ENCODE measurements around the gene PRKAG1.

PRKAG1 gene

GRCh38 chr12:48993787-48994186 is 24.8 kb downstream of the PRKAG1 start:
- Histone ChIP-seq H3K4me3 (ENCODE audit: low read length) (no peak overlapping the region), H3K79me2 (ENCODE audit: low read length) (no peaks in the 10 kb centered on the region), H3K27ac (ENCODE audit: low read length) (no peak overlapping the region), H3K9me3 (replicated peaks; ENCODE audit: insufficient read depth, low read length) (no peaks in the 10 kb centered on the region), H2AFZ (ENCODE audit: low read length) (no peak overlapping the region), H3K4me2 (ENCODE audit: low read depth, low read length) (no peak overlapping the region), H3K9me2 (replicated peaks; ENCODE audit: insufficient read depth, low read length) (no peaks in the 10 kb centered on the region), H4K20me1 (ENCODE audit: insufficient read depth, low read length) (no peaks in the 10 kb centered on the region), H3F3A (ENCODE audit: insufficient read depth, low read length) (peaks cover 8% of the 10 kb centered on the region; the same call in 1 of the 2 replicates), H3K9ac (ENCODE audit: low read length) (no peak overlapping the region), H3K36me3 (replicated peaks; ENCODE audit: insufficient read depth, low read length) (no peaks in the 10 kb centered on the region), H3K27me3 (replicated peaks; ENCODE audit: insufficient read depth, low read length) (peaks cover 25% of the 10 kb centered on the region), H3K4me1 (ENCODE audit: low read length) (no peaks in the 10 kb centered on the region)
- DNase-seq, result no peak
- TF ChIP-seq EZH2phosphoT487 (IDR thresholded peaks at IDR 0.05; ENCODE audit: low read length) (no peak), EZH2 (optimal IDR thresholded peaks at IDR 0.05; ENCODE audit: low read depth, low read length) (no peak)
- TF ChIP-seq, protein P1, sequence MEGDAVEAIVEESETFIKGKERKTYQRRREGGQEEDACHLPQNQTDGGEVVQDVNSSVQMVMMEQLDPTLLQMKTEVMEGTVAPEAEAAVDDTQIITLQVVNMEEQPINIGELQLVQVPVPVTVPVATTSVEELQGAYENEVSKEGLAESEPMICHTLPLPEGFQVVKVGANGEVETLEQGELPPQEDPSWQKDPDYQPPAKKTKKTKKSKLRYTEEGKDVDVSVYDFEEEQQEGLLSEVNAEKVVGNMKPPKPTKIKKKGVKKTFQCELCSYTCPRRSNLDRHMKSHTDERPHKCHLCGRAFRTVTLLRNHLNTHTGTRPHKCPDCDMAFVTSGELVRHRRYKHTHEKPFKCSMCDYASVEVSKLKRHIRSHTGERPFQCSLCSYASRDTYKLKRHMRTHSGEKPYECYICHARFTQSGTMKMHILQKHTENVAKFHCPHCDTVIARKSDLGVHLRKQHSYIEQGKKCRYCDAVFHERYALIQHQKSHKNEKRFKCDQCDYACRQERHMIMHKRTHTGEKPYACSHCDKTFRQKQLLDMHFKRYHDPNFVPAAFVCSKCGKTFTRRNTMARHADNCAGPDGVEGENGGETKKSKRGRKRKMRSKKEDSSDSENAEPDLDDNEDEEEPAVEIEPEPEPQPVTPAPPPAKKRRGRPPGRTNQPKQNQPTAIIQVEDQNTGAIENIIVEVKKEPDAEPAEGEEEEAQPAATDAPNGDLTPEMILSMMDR (IDR thresholded peaks at IDR 0.05; ENCODE audit: low read length), result no peak

DNA sequence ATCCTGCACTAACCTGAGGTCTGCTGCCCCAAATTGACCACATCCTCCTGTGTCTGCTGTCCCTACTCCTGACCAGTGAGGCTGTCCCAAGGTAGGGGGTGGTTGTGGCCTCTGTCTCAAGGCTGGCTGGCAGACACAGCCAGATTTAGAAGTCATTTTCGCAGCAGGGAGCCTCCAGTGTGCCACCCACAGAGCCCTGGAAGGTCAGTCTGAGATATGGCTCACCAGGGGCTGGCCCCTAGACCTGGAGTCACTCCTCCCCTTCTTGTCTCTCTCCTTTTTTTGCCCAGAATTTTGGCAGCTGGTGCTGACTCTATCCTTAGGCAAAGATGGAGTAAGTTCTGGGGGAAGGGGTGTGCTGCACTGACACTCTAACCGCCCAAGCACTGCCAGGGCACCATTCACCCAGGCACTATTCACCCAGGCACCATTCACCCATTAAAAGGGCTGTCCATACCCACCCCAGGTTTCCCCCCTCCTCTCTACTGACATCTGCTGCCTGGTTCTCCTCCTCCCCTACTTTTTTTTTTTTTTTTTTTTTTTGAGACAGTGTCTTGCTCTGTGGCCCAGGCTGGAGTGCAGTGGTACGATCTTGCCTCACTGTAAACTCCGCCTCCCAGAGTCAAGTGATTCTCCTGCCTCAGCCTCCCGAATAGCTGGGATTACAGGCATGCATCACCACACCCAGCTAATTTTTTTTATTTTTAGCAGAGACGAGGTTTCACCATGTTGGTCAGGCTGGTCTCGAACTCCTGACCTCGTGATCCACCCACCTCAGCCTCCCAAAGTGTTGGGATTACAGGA is 27.1 kb downstream of the PRKAG1 start:
- H3K4me2 ChIP-seq (ENCODE audit: low read depth, low read length), result no peak overlapping the region
- H3K9me2 ChIP-seq (replicated peaks; ENCODE audit: insufficient read depth, low read length), result no peaks in the 10 kb centered on the region
- no peak overlapping the region for H3K27ac ChIP-seq (ENCODE audit: low read length)
- TF ChIP-seq, protein P1 (IDR thresholded peaks at IDR 0.05; ENCODE audit: low read length), result no peak
- TF ChIP-seq EZH2phosphoT487 (IDR thresholded peaks at IDR 0.05; ENCODE audit: low read length) (no peak), EZH2 (optimal IDR thresholded peaks at IDR 0.05; ENCODE audit: low read depth, low read length) (no peak)
- no peak overlapping the region for H3K4me3 ChIP-seq (ENCODE audit: low read length)
- no peaks in the 10 kb centered on the region for H4K20me1 ChIP-seq (ENCODE audit: insufficient read depth, low read length)
- no peak overlapping the region for H3K9ac ChIP-seq (ENCODE audit: low read length)
- no peaks in the 10 kb centered on the region for H3K36me3 ChIP-seq (replicated peaks; ENCODE audit: insufficient read depth, low read length)
- DNase-seq, result peak; percentile 3
- peaks cover 4% of the 10 kb centered on the region; the same call in 1 of the 2 replicates for H3F3A ChIP-seq (ENCODE audit: insufficient read depth, low read length)
- no peak overlapping the region for H2AFZ ChIP-seq (ENCODE audit: low read length)
- no peaks in the 10 kb centered on the region for H3K9me3 ChIP-seq (replicated peaks; ENCODE audit: insufficient read depth, low read length)
- H3K4me1 ChIP-seq (ENCODE audit: low read length), result no peaks in the 10 kb centered on the region
- peaks cover 22% of the 10 kb centered on the region for H3K27me3 ChIP-seq (replicated peaks; ENCODE audit: insufficient read depth, low read length)
- H3K79me2 ChIP-seq (ENCODE audit: low read length), result no peaks in the 10 kb centered on the region

- peaks cover 28% of the 10 kb centered on the region for H3K27me3 ChIP-seq (replicated peaks; ENCODE audit: insufficient read depth, low read length)
- no peaks in the 10 kb centered on the region for H3K4me1 ChIP-seq (ENCODE audit: low read length)
- no peak overlapping the region for H3K4me3 ChIP-seq (ENCODE audit: low read length)
- no peak overlapping the region for H3K9ac ChIP-seq (ENCODE audit: low read length)
- no peaks in the 10 kb centered on the region for H3K79me2 ChIP-seq (ENCODE audit: low read length)
- DNase-seq, result peak; percentile 0
- H3K36me3 ChIP-seq (replicated peaks; ENCODE audit: insufficient read depth, low read length), result no peaks in the 10 kb centered on the region
- no peak overlapping the region for H2AFZ ChIP-seq (ENCODE audit: low read length)
- no peaks in the 10 kb centered on the region for H3K9me2 ChIP-seq (replicated peaks; ENCODE audit: insufficient read depth, low read length)
- H3K27ac ChIP-seq (ENCODE audit: low read length), result no peak overlapping the region
- no peaks in the 10 kb centered on the region for H4K20me1 ChIP-seq (ENCODE audit: insufficient read depth, low read length)
- TF ChIP-seq EZH2 (optimal IDR thresholded peaks at IDR 0.05; ENCODE audit: low read depth, low read length) (no peak), EZH2phosphoT487 (IDR thresholded peaks at IDR 0.05; ENCODE audit: low read length) (no peak)
- TF ChIP-seq, protein P1 (IDR thresholded peaks at IDR 0.05; ENCODE audit: low read length), result no peak
- H3K4me2 ChIP-seq (ENCODE audit: low read depth, low read length), result no peak overlapping the region
- no peaks in the 10 kb centered on the region for H3K9me3 ChIP-seq (replicated peaks; ENCODE audit: insufficient read depth, low read length)
- H3F3A ChIP-seq (ENCODE audit: insufficient read depth, low read length), result no peaks in the 10 kb centered on the region
These were observed 28.0 kb downstream of the PRKAG1 start for GRCh38 chr12:48990552-48990951.
